H1 (cell line): ENCODE measurements around the gene PCDHA9. TPM values are rescaled to one million over a fixed set of nuclear protein-coding genes. Genes with fewer than 3 reads are reported as not detected.

Experiments
- CHD1 ChIP-seq: IDR thresholded peaks from 2 replicates; pipeline ENCODE4 v1.6.1; 2012; ENCODE audit warnings: low read depth, low read length, improper control_type of control experiment
- CHD7 ChIP-seq: fragments of 300-600 bp; sonication (generic); IDR thresholded peaks from 2 replicates; pipeline ENCODE4 v1.7.1; 2012; ENCODE audit warnings: low read length, moderate library complexity, mild to moderate bottlenecking, inconsistent platforms; ENCODE audit not compliant: insufficient replicate concordance
- CREB1 ChIP-seq: IDR thresholded peaks from 2 replicates; pipeline ENCODE4 v1.6.1; 2012; ENCODE audit warnings: inconsistent platforms
- CTBP2 ChIP-seq: IDR thresholded peaks from 2 replicates; pipeline ENCODE4 v1.7.0; 2011; ENCODE audit warnings: borderline replicate concordance, mild to moderate bottlenecking, moderate library complexity, mixed read lengths, low read length; ENCODE audit not compliant: insufficient read depth, insufficient read length
- NANOG ChIP-seq: IDR thresholded peaks from 2 replicates; pipeline ENCODE4 v1.6.1; 2011; ENCODE audit warnings: low read length, low read depth, mild to moderate bottlenecking, inconsistent platforms; ENCODE audit not compliant: insufficient read depth, poor library complexity, severe bottlenecking
- NRF1 ChIP-seq: IDR thresholded peaks from 2 replicates; pipeline ENCODE4 v1.6.1; 2011; ENCODE audit warnings: mild to moderate bottlenecking, low read depth, low read length, improper control_type of control experiment
- RXRA ChIP-seq: IDR thresholded peaks from 2 replicates; pipeline ENCODE4 v1.6.1; 2011; ENCODE audit warnings: low read depth, mild to moderate bottlenecking, low read length, moderate library complexity; ENCODE audit not compliant: insufficient read depth
- SIRT6 ChIP-seq: IDR thresholded peaks from one replicate; pipeline ENCODE4 v1.7.1; 2012; ENCODE audit warnings: low read length, inconsistent platforms
- SP1 ChIP-seq: IDR thresholded peaks from 2 replicates; pipeline ENCODE4 v1.6.1; 2011; ENCODE audit warnings: low read depth, low read length
- SP2 ChIP-seq: IDR thresholded peaks from 2 replicates; pipeline ENCODE4 v1.6.1; 2012; ENCODE audit warnings: mild to moderate bottlenecking, low read length, inconsistent platforms
- TBP ChIP-seq: IDR thresholded peaks from 2 replicates; pipeline ENCODE4 v1.6.1; 2011; ENCODE audit warnings: low read depth, low read length, improper control_type of control experiment
- polyA plus RNA-seq, 7 experiments: library from polyadenylated mRNA; depleted of rRNA in 3 of 7; stranded (reverse) in 5 of 7; unstranded in 2 of 7; fragments of >200 nt in 5 of 7; fragments of 200-250 nt in 2 of 7; gene quantifications; 1 replicate in 5 of 7; 2 replicates in 1 of 7; 4 replicates in 1 of 7; pipeline versions ENCODE4 v1.2.1 to v1.2.3, GENCODE V29; 2011 to 2013; ENCODE audit warnings: missing spikeins in 2 of 7, mixed read lengths in 2 of 7
- total RNA-seq: library from RNA; stranded (reverse); fragmentation: NEBNext Ultra II Directional; extraction: Animal tissue kit (Norgen Biotek cat#: 25700); gene quantifications from 2 replicates; pipeline ENCODE4 v1.2.1, GENCODE V29; 2021

PCDHA9 gene
- total and polyA plus RNA-seq, 2 of the 8 experiments (the other 6 are each of a cell fraction or from before 2014, with no cell fraction given): 0.12 to 0.28 TPM

GRCh38 chr5:140868721-140869554 is 20.8 kb downstream of the PCDHA9 start, which contains the start of gene PCDHA11 (continued):
- TF ChIP-seq CHD7 (no peak), RXRA (no peak), NRF1 (no peak), SIRT6 (no peak), CREB1 (0 out of 2 replicates have a peak, but pooled peaks have one; percentile 23), TBP (no peak), NANOG (no peak), CHD1 (no peak), CTBP2 (no peak), SP1 (0 out of 2 replicates have a peak, but pooled peaks have one; percentile 19), SP2 (no peak)
